NCI-H345 treated with DMSO at 0.1 percent for 48 hours (cell line): Measurements from ENCODE around the gene TMEM213.

Experiments
- DNase-seq: peaks from one replicate; lab custom pipeline; 2025; ENCODE audit not compliant: unreplicated experiment; lab: John Stamatoyannopoulos, UW

The TMEM213 gene, protein sequence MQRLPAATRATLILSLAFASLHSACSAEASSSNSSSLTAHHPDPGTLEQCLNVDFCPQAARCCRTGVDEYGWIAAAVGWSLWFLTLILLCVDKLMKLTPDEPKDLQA

DNA sequence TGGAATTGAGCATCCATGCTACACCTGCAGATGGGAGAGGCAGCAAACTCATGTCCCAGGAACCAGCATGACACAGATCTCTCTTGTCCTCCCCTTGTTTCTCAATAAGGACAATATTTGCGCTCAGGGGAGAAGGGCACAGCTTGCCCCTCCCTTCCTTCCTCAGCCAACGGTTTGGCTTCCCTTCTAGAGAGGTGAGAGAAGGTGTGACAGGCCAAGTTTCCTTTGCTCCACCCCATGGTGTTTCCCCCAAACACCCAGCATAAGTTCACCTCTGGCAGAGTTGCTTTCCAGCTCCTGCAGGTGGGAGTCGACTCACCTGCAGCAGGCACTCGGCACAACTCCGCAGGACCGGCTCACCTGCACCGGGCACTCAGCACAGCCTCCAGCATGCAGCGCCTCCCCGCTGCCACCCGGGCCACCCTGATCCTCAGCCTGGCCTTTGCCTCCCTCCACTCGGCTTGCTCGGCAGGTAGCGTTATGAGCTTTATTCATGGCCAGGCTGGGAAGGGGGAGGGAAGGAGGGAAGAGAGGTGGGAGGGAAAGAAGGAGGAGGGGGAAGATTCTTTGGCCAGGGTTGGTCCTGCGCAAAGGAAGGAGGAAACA is at the start of gene TMEM213, which contains the start of gene ATP6V0A4:
Gene TMEM213, plus strand, starts transcription at position 280 of the 606 bp plus-strand sequence. Its CDS starts 111 bp downstream, at position 391.
Gene ATP6V0A4, minus strand, starts transcription at position 482 of the 606 bp plus-strand sequence. CDS start 26,949 bp downstream, outside the sequence.
- no peak for DNase-seq

- DNase-seq, result no peak
Measured at GRCh38 chr7:138748666-138749065, 49.1 kb upstream of the TMEM213 start.

GRCh38 chr7:138749960-138750359 is 47.8 kb upstream of the TMEM213 start:
- DNase-seq, result no peak

GRCh38 chr7:138750473-138750872 is 47.3 kb upstream of the TMEM213 start:
- no peak for DNase-seq

DNA sequence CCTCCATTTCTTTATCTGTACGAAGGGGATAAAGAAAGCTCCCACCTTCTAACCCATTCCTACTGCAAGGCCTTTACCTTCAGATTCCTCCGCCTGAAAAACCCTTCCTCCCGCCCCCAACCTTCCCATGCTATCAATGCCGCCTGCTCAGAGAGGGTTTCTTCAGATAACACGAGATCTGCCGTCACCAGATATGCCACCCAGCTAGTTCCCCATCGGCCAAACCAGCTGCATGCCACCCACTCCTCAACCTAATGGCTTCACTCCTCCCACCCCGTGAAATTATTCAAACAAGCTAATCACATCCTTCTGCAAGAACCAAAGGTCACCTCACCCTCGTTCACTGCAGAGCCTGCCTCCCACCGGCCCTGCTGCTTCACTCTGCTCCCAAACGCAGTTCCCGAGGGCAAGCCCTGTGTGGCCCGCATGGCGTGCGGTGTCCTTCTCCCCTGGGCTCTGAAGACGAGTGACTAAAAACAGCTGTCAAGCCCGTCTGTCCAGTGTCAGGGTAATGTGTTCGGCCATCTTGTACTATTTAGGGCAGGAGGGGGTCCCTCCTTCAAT is 46.8 kb upstream of the TMEM213 start:
- no peak for DNase-seq

DNA sequence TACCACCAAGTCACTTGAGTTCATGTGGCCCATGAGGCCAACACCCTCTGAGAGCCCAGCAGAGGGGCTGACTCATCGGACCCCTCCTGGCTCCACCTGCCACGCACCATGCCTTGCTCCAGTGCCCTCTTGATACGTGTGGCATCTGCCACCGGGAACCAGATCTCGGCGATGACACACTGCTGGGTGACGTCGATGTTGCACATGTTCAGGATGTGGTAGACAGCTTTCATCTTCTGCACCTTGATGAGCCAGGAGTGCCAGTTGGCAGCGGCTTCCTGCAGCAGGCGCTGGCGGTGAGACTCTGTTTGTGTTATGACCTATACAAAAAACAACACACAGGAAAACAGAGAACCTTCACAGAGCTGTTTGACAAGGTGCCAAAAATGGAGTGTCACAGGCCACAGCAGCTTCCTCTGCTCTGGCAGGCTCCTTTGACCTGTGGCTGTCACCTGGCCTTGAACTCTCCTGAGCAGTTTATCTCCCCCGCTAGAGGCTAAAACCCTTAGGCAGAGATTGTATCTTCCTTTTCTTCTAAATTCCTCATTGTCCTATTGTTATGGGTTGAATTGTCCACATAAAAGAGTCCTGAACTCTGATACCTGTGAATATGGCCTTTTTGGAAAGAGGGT is 45.2 kb upstream of the TMEM213 start:
- peak; percentile 73 for DNase-seq

- no peak for DNase-seq
Measured at GRCh38 chr7:138753150-138753518, 44.7 kb upstream of the TMEM213 start.

DNA sequence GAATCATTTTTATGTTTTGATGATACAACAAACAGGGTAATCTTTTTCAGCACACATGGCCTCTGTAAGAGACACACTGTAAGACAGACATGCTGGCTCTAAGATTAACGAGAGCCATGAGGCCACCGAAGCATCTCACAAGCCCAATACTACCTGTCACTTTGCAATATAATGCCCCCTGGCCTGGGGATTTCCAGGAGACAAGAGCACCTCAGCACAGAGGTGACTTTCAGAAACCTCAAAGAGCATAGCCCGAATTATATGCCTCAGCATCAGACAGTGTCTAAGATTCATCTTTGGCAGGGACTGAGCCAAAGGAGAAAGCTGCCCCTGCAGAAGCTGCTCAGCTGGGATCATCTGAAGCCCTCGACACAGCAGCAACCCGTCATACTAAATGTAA is 44.2 kb upstream of the TMEM213 start:
- no peak for DNase-seq

- no peak for DNase-seq
Measured at GRCh38 chr7:138755331-138755747, 42.5 kb upstream of the TMEM213 start.

DNA sequence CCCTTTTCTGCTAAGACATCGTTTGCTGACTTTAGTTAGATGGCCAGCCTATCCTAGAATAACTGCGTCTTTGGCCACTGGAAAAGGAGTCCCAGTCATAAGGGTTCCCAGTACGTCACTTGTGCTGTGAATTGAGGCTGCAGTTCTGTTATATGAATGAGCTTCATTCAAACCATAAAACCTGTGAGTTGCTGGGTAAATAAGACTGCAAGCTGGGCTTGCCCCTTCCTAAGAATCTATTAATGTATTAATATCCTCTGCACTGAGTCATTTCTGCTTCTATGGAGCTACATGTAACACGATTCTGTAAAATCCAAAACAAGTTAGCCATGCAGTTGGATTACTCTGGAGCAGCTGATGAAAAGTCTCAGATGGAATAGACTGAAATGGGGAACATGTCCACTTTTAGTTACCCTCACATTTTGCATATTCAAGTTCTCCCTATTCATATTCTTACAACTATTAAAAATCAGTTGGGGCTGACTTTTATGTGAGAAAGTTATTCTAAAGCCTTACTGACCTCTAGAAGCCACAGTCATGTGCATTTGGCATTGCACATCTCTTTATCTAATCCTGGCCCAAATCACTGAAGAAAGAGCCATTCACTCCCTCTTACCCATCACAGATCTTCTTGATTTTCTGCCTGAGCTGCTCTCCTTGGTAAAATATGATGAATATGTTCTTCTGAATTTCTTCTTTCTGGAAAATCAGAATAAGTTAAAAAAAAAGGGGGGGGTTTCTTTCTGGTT is 41.8 kb upstream of the TMEM213 start:
- no peak for DNase-seq

- no peak for DNase-seq
Measured at GRCh38 chr7:138756591-138757242, 41.1 kb upstream of the TMEM213 start.

- DNase-seq, result peak; percentile 84
Measured at GRCh38 chr7:138768241-138768640, 29.6 kb upstream of the TMEM213 start.

DNA sequence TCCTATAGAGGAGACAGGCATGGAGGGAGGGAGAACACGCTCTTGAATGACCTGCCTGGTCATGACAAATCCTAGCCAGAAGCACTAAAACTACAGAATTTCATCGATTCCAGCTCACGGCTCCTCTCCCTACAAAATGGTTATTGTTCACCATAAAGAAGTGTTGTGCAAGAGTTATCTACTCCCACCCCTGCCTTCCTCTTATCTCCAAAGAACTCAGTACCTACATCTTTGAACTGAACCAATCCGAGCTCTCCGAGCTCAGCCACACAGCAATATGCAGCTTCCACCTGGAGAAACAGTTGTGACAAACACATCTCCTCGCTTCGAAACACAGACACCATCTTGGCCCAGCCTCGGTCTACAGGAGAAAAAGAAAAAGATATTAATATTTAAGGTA is 26.9 kb upstream of the TMEM213 start:
- no peak for DNase-seq

GRCh38 chr7:138773176-138773575 is 24.6 kb upstream of the TMEM213 start:
- no peak for DNase-seq

DNA sequence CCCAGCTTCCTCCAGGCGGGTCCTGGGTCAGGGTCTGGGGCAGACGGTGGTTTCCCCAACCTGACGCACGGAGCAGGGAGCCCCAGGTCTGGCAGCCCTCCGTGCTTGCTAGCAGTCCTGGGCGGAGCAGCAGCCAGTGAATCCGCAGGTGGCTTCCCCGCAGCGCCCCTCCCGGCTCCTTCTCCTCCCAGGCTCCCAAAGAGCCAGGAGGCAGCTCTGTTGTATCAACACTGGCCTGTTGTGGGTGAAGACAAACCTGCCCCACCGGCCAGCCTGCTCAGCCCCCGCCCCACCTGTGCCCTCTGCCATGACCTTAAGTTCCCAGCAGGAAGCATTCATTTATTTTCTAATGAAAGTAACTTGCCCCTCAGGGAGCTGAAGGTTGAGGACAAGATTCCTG is 24.0 kb upstream of the TMEM213 start:
- no peak for DNase-seq

- peak; percentile 97 for DNase-seq
Measured at GRCh38 chr7:138776166-138776833, 21.5 kb upstream of the TMEM213 start.

GRCh38 chr7:138781004-138781403 is 16.8 kb upstream of the TMEM213 start:
- no peak for DNase-seq

DNA sequence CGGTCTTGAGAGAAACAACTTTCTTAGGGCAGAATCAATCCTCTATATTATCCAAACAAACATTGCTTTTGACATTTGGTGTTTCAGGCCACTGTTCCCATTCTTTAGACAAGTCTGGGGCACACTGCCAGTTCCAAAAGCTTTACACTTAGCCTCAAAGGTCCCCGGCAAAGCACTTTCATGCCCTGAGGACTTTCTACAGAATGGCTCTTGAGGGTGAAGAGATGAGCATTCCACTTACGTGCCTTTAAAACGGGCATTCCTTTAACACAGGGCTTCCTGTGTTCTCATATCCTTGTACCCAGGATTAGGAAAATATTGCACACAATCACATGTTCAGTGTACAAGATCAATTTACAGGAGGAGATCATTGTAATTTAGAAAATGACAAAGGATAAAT is 13.1 kb upstream of the TMEM213 start:
- no peak for DNase-seq

GRCh38 chr7:138785587-138786437 is 12.0 kb upstream of the TMEM213 start:
- DNase-seq, result no peak
